ENCODE results near the gene OBP2A. TPM values are rescaled to one million over a fixed set of nuclear protein-coding genes. Genes with fewer than 3 reads are reported as not detected.
"Not testable (repeated sequence)": the region's sequence is repeated elsewhere in the genome, so short reads cannot be mapped to it uniquely, and the experiment has no call there.

The OBP2A gene, protein sequence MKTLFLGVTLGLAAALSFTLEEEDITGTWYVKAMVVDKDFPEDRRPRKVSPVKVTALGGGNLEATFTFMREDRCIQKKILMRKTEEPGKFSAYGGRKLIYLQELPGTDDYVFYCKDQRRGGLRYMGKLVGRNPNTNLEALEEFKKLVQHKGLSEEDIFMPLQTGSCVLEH
- total RNA-seq (2021) = not detected in 2 replicates
- long read RNA-seq = 0 reads

DNA sequence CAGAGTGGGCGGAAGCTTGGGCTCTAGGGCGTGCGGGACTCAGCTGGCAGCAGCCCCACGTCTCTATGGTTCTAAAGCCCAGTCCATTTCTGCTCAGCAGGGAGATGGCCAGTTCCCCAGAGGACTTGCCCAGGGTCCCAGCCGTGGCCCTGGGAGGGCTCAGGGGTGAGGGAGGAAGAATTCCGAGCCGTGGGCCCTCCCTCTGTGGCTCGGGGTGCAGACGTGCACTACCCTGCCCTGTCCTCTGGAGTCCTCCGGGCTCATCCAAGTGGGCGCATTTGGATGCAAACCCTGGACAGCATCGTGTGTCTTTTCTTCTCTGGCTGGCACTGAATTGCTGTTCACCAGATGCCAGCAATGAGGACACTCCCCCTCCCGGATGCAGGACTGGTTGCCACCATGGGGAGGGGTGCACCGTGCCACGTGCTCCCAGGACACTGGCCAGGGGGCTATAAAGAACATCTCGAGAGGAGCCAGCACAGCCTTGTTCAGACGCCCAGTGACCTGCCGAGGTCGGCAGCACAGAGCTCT is at the start of gene OBP2A:
TSS of gene OBP2A (plus strand) at position 481 of the 531 bp plus-strand sequence. CDS start 55 bp downstream, outside the sequence.
- H2BK12ac ChIP-seq (ENCODE audit: insufficient read length, low read depth, low read length); H3K36me3 Mint-ChIP-seq (ENCODE audit: insufficient read depth in 1 of 3, low read depth in 3 of 3); DNase-seq; H4K5ac ChIP-seq (ENCODE audit: insufficient read length, low read depth, low read length); H3K18ac ChIP-seq (ENCODE audit: insufficient read length, low read depth, low read length); H4K8ac ChIP-seq (replicated peaks; ENCODE audit: insufficient read length, low read depth, low read length); H3K14ac ChIP-seq (ENCODE audit: insufficient read depth, low read length); H3K4me1 Mint-ChIP-seq; H3K4me2 ChIP-seq (ENCODE audit: insufficient read depth, insufficient read length, low read length); H3K23ac ChIP-seq (ENCODE audit: insufficient read length, low read depth, low read length); H2BK20ac ChIP-seq (ENCODE audit: low read depth, low read length, poor library complexity, severe bottlenecking); H3K9me3 ChIP-seq (ENCODE audit: control insufficient read depth, low read depth, low read length); H3K4me3 Mint-ChIP-seq; H3K23me2 ChIP-seq (ENCODE audit: insufficient read length, low read depth, low read length, poor library complexity, severe bottlenecking); H3K4ac ChIP-seq (ENCODE audit: low read depth, low read length); H4K91ac ChIP-seq (ENCODE audit: insufficient read length, low read depth, low read length); H3K9ac ChIP-seq (ENCODE audit: extremely low read depth, insufficient read length, low read length); H2AK5ac ChIP-seq (ENCODE audit: insufficient read length, low read length); H2AFZ ChIP-seq (ENCODE audit: low read length); H3K4me1 ChIP-seq (ENCODE audit: insufficient read depth, low read length); H4K20me1 ChIP-seq (ENCODE audit: control insufficient read depth, insufficient read depth, insufficient read length); H3K79me2 ChIP-seq (ENCODE audit: insufficient read depth, low read length); H3T11ph ChIP-seq (ENCODE audit: low read length); H2BK15ac ChIP-seq (ENCODE audit: low read depth, low read length); H3K27me3 ChIP-seq (ENCODE audit: insufficient read depth, low read length); H3K9me3 Mint-ChIP-seq; H2BK120ac ChIP-seq (ENCODE audit: low read depth, low read length, poor library complexity, severe bottlenecking); H3K27ac ChIP-seq (ENCODE audit: insufficient read length, low read depth, low read length); H2BK5ac ChIP-seq (ENCODE audit: insufficient read length, low read length); H3K79me1 ChIP-seq (ENCODE audit: insufficient read depth, low read depth, low read length, poor library complexity, severe bottlenecking); H3K56ac ChIP-seq (ENCODE audit: insufficient read length, low read depth, low read length): not testable (repeated sequence)
- WGBS (ENCODE audit: extremely low coverage, insufficient read length, low lambda C conversion rate) = no CpG with 5 or more reads among the region's 19 CpGs
- peak within 1 kb of the TSS in 1 of 3 experiments; percentile 33; a peak in 1 of 7 replicates for H3K27ac Mint-ChIP-seq
- peaks cover 11% of the 10 kb centered on the region for H3K27me3 Mint-ChIP-seq (ENCODE audit: low read depth)
